Kidney (tissue), 14 donors: ENCODE data around the gene TP63. TPM values are rescaled to one million over a fixed set of nuclear protein-coding genes. Genes with fewer than 3 reads are reported as not detected.

Source experiments
- DNase-seq, 5 donors: peaks; one replicate each; pipeline ENCODE4 v3.0.0-alpha.2; 2013 to 2020
- FAIRE-seq: peaks from 2 replicates; lab custom pipeline; 2012; peaks lifted over from hg19 to GRCh38; lab: Jason Lieb, UNC
- H3K27ac ChIP-seq, 2 donors: one replicate each; pipeline ENCODE4 v1.7.0; 2013; ENCODE audit warnings: low read depth in 2 of 2, low read length in 2 of 2, inconsistent platforms in 1 of 2
- H3K27me3 ChIP-seq: one replicate; pipeline ENCODE4 v1.7.1; 2013; ENCODE audit warnings: low read length, inconsistent platforms; ENCODE audit not compliant: control insufficient read depth, insufficient read depth
- H3K36me3 ChIP-seq, 3 donors: one replicate each; pipeline versions ENCODE4 v1.7.0 to v1.7.1; 2013; ENCODE audit warnings: low read length in 3 of 3, control low read depth in 1 of 3, inconsistent platforms in 1 of 3; ENCODE audit not compliant: insufficient read depth in 3 of 3, control insufficient read depth in 2 of 3
- H3K4me1 ChIP-seq, 3 donors: one replicate each; pipeline versions ENCODE4 v1.7.0 to v1.7.1; 2013; ENCODE audit warnings: low read length in 3 of 3, inconsistent platforms in 1 of 3, low read depth in 1 of 3; ENCODE audit not compliant: control insufficient read depth in 2 of 3, insufficient read depth in 2 of 3
- H3K4me3 ChIP-seq, 3 donors: one replicate each; pipeline versions ENCODE4 v1.7.0 to v1.8.1; 2013; ENCODE audit warnings: low read length in 3 of 3, control low read depth in 1 of 3, inconsistent platforms in 1 of 3
- H3K9ac ChIP-seq, 3 donors: one replicate each; pipeline versions ENCODE4 v1.7.0 to v1.7.1; 2013; ENCODE audit warnings: low read length in 3 of 3, control low read depth in 1 of 3, inconsistent platforms in 1 of 3
- H3K9me3 ChIP-seq, 3 donors: one replicate each; pipeline versions ENCODE4 v1.7.0 to v1.7.1; 2013; ENCODE audit warnings: low read length in 3 of 3, control low read depth in 1 of 3, inconsistent platforms in 1 of 3; ENCODE audit not compliant: control insufficient read depth in 2 of 3, insufficient read depth in 1 of 3
- CTCF ChIP-seq: IDR thresholded peaks from 3 replicates; pipeline ENCODE4 v1.5.1; 2012; ENCODE audit warnings: mild to moderate bottlenecking, moderate library complexity, borderline replicate concordance; ENCODE audit not compliant: insufficient read depth; ENCODE audit errors: extremely low read depth
- intact Hi-C: fragments of 100-400 bp; cut with DNase I; formaldehyde crosslinking; loops from one replicate; pipeline ENCODE4 v1.11.1; 2022
- polyA plus RNA-seq: library from polyadenylated mRNA; stranded (reverse); fragments of 350-450 nt; fragmentation: Illumina TruSeq; extraction: RNeasy Lipid Tissue Mini Kit (QIAGEN cat#74804); gene quantifications from one replicate; pipeline ENCODE4 v1.2.3, GENCODE V29; 2014; ENCODE audit warnings: low read depth, low replicate concordance; ENCODE audit not compliant: insufficient read depth
- total RNA-seq: library from RNA; stranded (reverse); fragmentation: NEBNext Ultra II Directional; extraction: Animal tissue kit (Norgen Biotek cat#: 25700); gene quantifications from one replicate; pipeline ENCODE4 v1.2.1, GENCODE V29; 2021
- donor health status: control.
- donor health status: control.
- donor health status: control.
- donor health status: control.
- donor health status: control.
- donor health status: DM: yes; HTN: yes; CAD: no.
- donor health status: Normal renal cell carcinoma (clear cell type).

The TP63 gene
- total and polyA plus RNA-seq, 2 donors from 2014 or later, result 0.13 to 1.1 TPM

- TF ChIP-seq CTCF, result no peak
- H3K9me3 ChIP-seq, result no peaks in the 10 kb centered on the region
- intact Hi-C loops, result no loop called here
- DNase-seq (no peak), FAIRE-seq (no peak)
- H3K36me3 ChIP-seq, result no peaks in the 10 kb centered on the region
- H3K9ac ChIP-seq, result no peak overlapping the region
- no peak overlapping the region for H3K27ac ChIP-seq
- H3K27me3 ChIP-seq, result no peaks in the 10 kb centered on the region
- no peak overlapping the region for H3K4me3 ChIP-seq
- H3K4me1 ChIP-seq, result no peaks in the 10 kb centered on the region
These were observed 58.4 kb downstream of the TP63 start for GRCh38 chr3:189689625-189690024.

DNA sequence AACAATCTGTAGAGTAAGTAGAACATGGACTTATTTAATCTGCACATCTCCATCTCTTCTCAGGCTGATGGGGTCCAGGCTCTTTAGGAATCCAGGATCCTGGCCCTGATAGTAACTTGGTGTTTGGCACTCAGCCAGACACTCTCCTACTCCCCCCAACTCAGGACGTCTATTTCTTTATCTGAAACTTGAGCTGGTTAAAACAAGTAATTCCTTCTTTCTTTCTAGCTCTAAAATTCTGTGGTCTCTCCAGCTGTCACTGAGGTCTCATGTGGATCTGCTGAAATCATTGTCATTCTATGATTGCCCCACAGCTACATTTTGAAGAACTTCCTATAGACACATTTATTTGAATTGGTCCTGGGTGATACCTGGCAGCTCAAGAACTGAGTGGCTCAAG, 59.0 kb downstream of the TP63 start:
- no peak for DNase-seq
- Histone ChIP-seq H3K27ac (no peak overlapping the region), H3K9ac (no peak overlapping the region), H3K36me3 (no peaks in the 10 kb centered on the region), H3K4me1 (no peaks in the 10 kb centered on the region), H3K9me3 (no peaks in the 10 kb centered on the region), H3K4me3 (no peak overlapping the region), H3K27me3 (no peaks in the 10 kb centered on the region)
- intact Hi-C loops, result no loop called here
- no peak for TF ChIP-seq CTCF
- no peak for FAIRE-seq

- no peak overlapping the region for H3K9ac ChIP-seq
- H3K4me3 ChIP-seq, result no peak overlapping the region
- H3K27me3 ChIP-seq, result no peaks in the 10 kb centered on the region
- intact Hi-C loops, result no loop called here
- no peaks in the 10 kb centered on the region for H3K9me3 ChIP-seq
- no peak overlapping the region for H3K27ac ChIP-seq
- no peaks in the 10 kb centered on the region for H3K4me1 ChIP-seq
- no peaks in the 10 kb centered on the region for H3K36me3 ChIP-seq
- DNase-seq, result no peak
- TF ChIP-seq CTCF, result no peak
- FAIRE-seq, result no peak
These were observed 59.5 kb downstream of the TP63 start for GRCh38 chr3:189690672-189691071.

GRCh38 chr3:189695400-189695799, 64.2 kb downstream of the TP63 start:
- Histone ChIP-seq H3K27ac (no peak overlapping the region), H3K36me3 (no peaks in the 10 kb centered on the region), H3K27me3 (no peaks in the 10 kb centered on the region), H3K9ac (no peak overlapping the region), H3K9me3 (no peaks in the 10 kb centered on the region), H3K4me1 (no peaks in the 10 kb centered on the region), H3K4me3 (no peak overlapping the region)
- no peak for TF ChIP-seq CTCF
- no peak for FAIRE-seq
- DNase-seq, result no peak
- intact Hi-C loops, result no loop called here
